HEK293T (cell line): ENCODE results near the gene TPMT.

Source experiments
- BHLHE40 ChIP-seq: fragments of 450-650 bp; IDR thresholded peaks from 2 replicates; pipeline ENCODE4 v1.6.1; 2016; ENCODE audit warnings: mild to moderate bottlenecking, moderate library complexity, borderline replicate concordance
- FOXM1 ChIP-seq: fragments of 450-650 bp; IDR thresholded peaks from 2 replicates; pipeline ENCODE4 v1.6.1; 2017; ENCODE audit warnings: mild to moderate bottlenecking, borderline replicate concordance
- NFRKB ChIP-seq: fragments of 450-650 bp; IDR thresholded peaks from 2 replicates; pipeline ENCODE4 v1.6.1; 2016; ENCODE audit warnings: mild to moderate bottlenecking, moderate library complexity
- TARDBP ChIP-seq: fragments of 450-650 bp; IDR thresholded peaks from 2 replicates; pipeline ENCODE4 v1.6.1; 2016

- no peak for TF ChIP-seq NFRKB
- no peak for TF ChIP-seq BHLHE40
- TF ChIP-seq TARDBP: no peak
- no peak for TF ChIP-seq FOXM1
These were observed 37.1 kb upstream of the TPMT start for GRCh38 chr6:18192026-18192425.
